Measurements from ENCODE around the gene HBQ1. TPM values are rescaled to one million over a fixed set of nuclear protein-coding genes. Genes with fewer than 3 reads are reported as not detected.
"Not testable (repeated sequence)": the region's sequence is repeated elsewhere in the genome, so short reads cannot be mapped to it uniquely, and the experiment has no call there.

The HBQ1 gene
- total RNA-seq, 1 experiment from 2014 or later: not detected

GRCh38 chr16:169014-169413, 11.2 kb upstream of the HBQ1 start:
- Histone ChIP-seq H3K4me3 (ENCODE audit: low read length) (no peak overlapping the region), H3K9me3 (ENCODE audit: low read length) (no peaks in the 10 kb centered on the region), H3K27me3 (ENCODE audit: low read length) (peaks cover 20% of the 10 kb centered on the region), H3K4me1 (ENCODE audit: insufficient read depth, low read length) (no peaks in the 10 kb centered on the region), H3K9me2 (replicated peaks; ENCODE audit: low read length) (no peaks in the 10 kb centered on the region), H3K36me3 (ENCODE audit: low read depth, low read length) (no peaks in the 10 kb centered on the region), H3F3A (ENCODE audit: low read length, unreplicated experiment) (no peaks in the 10 kb centered on the region), H4K20me1 (ENCODE audit: low read length) (no peaks in the 10 kb centered on the region), H3K79me2 (ENCODE audit: low read length) (no peaks in the 10 kb centered on the region), H3K9ac (ENCODE audit: low read length) (no peak overlapping the region), H3K27ac (ENCODE audit: low read length) (no peak overlapping the region), H2AFZ (ENCODE audit: low read length) (no peak overlapping the region), H3K4me2 (ENCODE audit: low read length) (no peak overlapping the region)
- ATAC-seq: no peak
- TF ChIP-seq EZH2 (IDR thresholded peaks at IDR 0.05; ENCODE audit: low read length, unreplicated experiment): no peak
- no peak for TF ChIP-seq CTCF (conservative IDR thresholded peaks at IDR 0.05; ENCODE audit: low read depth, low read length)
- TF ChIP-seq EZH2phosphoT487 (IDR thresholded peaks at IDR 0.05; ENCODE audit: borderline replicate concordance, low read length): no peak
- intact Hi-C loops (cut with micrococcal nuclease): no loop called here
- ChIA-PET CTCF (no interaction called here), POLR2A (ENCODE audit: unreplicated experiment) (no interaction called here)
- BruUV-seq (replicated peaks): no TSS peak
- DNase-seq: no peak

DNA sequence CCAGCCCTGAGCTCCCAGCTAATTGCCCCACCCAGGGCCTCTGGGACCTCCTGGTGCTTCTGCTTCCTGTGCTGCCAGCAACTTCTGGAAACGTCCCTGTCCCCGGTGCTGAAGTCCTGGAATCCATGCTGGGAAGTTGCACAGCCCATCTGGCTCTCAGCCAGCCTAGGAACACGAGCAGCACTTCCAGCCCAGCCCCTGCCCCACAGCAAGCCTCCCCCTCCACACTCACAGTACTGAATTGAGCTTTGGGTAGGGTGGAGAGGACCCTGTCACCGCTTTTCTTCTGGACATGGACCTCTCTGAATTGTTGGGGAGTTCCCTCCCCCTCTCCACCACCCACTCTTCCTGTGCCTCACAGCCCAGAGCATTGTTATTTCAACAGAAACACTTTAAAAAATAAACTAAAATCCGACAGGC, 10.2 kb upstream of the HBQ1 start:
- intact Hi-C loops (cut with micrococcal nuclease); H3K4me3 ChIP-seq (ENCODE audit: low read length); H3K27ac ChIP-seq (ENCODE audit: low read length); H3K9me3 ChIP-seq (ENCODE audit: low read length); H3K9me2 ChIP-seq (replicated peaks; ENCODE audit: low read length); H3K36me3 ChIP-seq (ENCODE audit: low read depth, low read length); ATAC-seq; POLR2A ChIA-PET (ENCODE audit: unreplicated experiment); H3K9ac ChIP-seq (ENCODE audit: low read length); BruUV-seq (replicated peaks); H3K4me2 ChIP-seq (ENCODE audit: low read length); H3F3A ChIP-seq (ENCODE audit: low read length, unreplicated experiment); H3K4me1 ChIP-seq (ENCODE audit: insufficient read depth, low read length); H3K79me2 ChIP-seq (ENCODE audit: low read length); DNase-seq; H2AFZ ChIP-seq (ENCODE audit: low read length); H4K20me1 ChIP-seq (ENCODE audit: low read length); CTCF ChIA-PET: not testable (repeated sequence)
- H3K27me3 ChIP-seq (ENCODE audit: low read length): peaks cover 22% of the 10 kb centered on the region

DNA sequence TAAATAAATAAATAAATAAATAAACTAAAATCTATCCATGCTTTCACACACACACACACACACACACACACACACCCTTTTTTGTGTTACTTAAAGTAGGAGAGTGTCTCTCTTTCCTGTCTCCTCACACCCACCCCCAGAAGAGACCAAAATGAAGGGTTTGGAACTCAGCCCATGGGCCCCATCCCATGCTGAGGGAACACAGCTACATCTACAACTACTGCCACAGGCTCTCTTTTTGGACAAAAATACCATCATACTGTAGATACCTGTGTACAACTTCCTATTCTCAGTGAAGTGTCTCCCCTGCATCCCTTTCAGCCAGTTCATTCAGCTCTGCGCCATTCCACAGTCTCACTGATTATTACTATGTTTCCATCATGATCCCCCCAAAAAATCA, 9.5 kb upstream of the HBQ1 start:
- intact Hi-C loops (cut with micrococcal nuclease): no loop called here
- H3F3A ChIP-seq (ENCODE audit: low read length, unreplicated experiment): no peaks in the 10 kb centered on the region
- H3K27me3 ChIP-seq (ENCODE audit: low read length): peaks cover 20% of the 10 kb centered on the region
- no peaks in the 10 kb centered on the region for H3K9me3 ChIP-seq (ENCODE audit: low read length)
- H3K4me1 ChIP-seq (ENCODE audit: insufficient read depth, low read length): no peaks in the 10 kb centered on the region
- TF ChIP-seq EZH2 (IDR thresholded peaks at IDR 0.05; ENCODE audit: low read length, unreplicated experiment) (no peak), CTCF (conservative IDR thresholded peaks at IDR 0.05; ENCODE audit: low read depth, low read length) (no peak), EZH2phosphoT487 (IDR thresholded peaks at IDR 0.05; ENCODE audit: borderline replicate concordance, low read length) (no peak)
- ChIA-PET POLR2A (ENCODE audit: unreplicated experiment) (no interaction called here), CTCF (no interaction called here)
- H3K9ac ChIP-seq (ENCODE audit: low read length): no peak overlapping the region
- H2AFZ ChIP-seq (ENCODE audit: low read length): no peak overlapping the region
- no TSS peak for BruUV-seq (replicated peaks)
- no peak overlapping the region for H3K27ac ChIP-seq (ENCODE audit: low read length)
- no peaks in the 10 kb centered on the region for H3K9me2 ChIP-seq (replicated peaks; ENCODE audit: low read length)
- no peaks in the 10 kb centered on the region for H3K36me3 ChIP-seq (ENCODE audit: low read depth, low read length)
- no peaks in the 10 kb centered on the region for H3K79me2 ChIP-seq (ENCODE audit: low read length)
- ATAC-seq (no peak), DNase-seq (no peak)
- H3K4me2 ChIP-seq (ENCODE audit: low read length): no peak overlapping the region
- H3K4me3 ChIP-seq (ENCODE audit: low read length): no peak overlapping the region
- no peaks in the 10 kb centered on the region for H4K20me1 ChIP-seq (ENCODE audit: low read length)

GRCh38 chr16:172374-172941, 7.8 kb upstream of the HBQ1 start, which contains the start of gene HBA2:
HBA2 (plus strand) TSS chr16:172876; CDS start chr16:172913, 37 bp downstream.
- H3K9ac ChIP-seq (ENCODE audit: low read length); DNase-seq; CTCF ChIA-PET; intact Hi-C loops (cut with micrococcal nuclease); H3K79me2 ChIP-seq (ENCODE audit: low read length); BruUV-seq (replicated peaks); POLR2A ChIA-PET (ENCODE audit: unreplicated experiment); H3K9me2 ChIP-seq (replicated peaks; ENCODE audit: low read length); ATAC-seq; H3K4me3 ChIP-seq (ENCODE audit: low read length); H3F3A ChIP-seq (ENCODE audit: low read length, unreplicated experiment); H3K27me3 ChIP-seq (ENCODE audit: low read length); H3K36me3 ChIP-seq (ENCODE audit: low read depth, low read length); H3K27ac ChIP-seq (ENCODE audit: low read length); H3K9me3 ChIP-seq (ENCODE audit: low read length); H3K4me2 ChIP-seq (ENCODE audit: low read length); H3K4me1 ChIP-seq (ENCODE audit: insufficient read depth, low read length); H4K20me1 ChIP-seq (ENCODE audit: low read length); H2AFZ ChIP-seq (ENCODE audit: low read length): not testable (repeated sequence)

- H4K20me1 ChIP-seq (ENCODE audit: low read length); H3K4me1 ChIP-seq (ENCODE audit: insufficient read depth, low read length); POLR2A ChIA-PET (ENCODE audit: unreplicated experiment); intact Hi-C loops (cut with micrococcal nuclease); H3K27ac ChIP-seq (ENCODE audit: low read length); H3K9me2 ChIP-seq (replicated peaks; ENCODE audit: low read length); H3K9me3 ChIP-seq (ENCODE audit: low read length); H3K4me2 ChIP-seq (ENCODE audit: low read length); H3K79me2 ChIP-seq (ENCODE audit: low read length); ATAC-seq; H3F3A ChIP-seq (ENCODE audit: low read length, unreplicated experiment); CTCF ChIA-PET; BruUV-seq (replicated peaks); H3K4me3 ChIP-seq (ENCODE audit: low read length); H3K9ac ChIP-seq (ENCODE audit: low read length); H2AFZ ChIP-seq (ENCODE audit: low read length); DNase-seq; H3K36me3 ChIP-seq (ENCODE audit: low read depth, low read length): not testable (repeated sequence)
- peaks cover 17% of the 10 kb centered on the region for H3K27me3 ChIP-seq (ENCODE audit: low read length)
Measured at GRCh38 chr16:173211-173854, 6.9 kb upstream of the HBQ1 start.
